ENCODE measurements around the gene TMTC4. TPM values are rescaled to one million over a fixed set of nuclear protein-coding genes. Genes with fewer than 3 reads are reported as not detected.

The TMTC4 gene
- total RNA-seq, 1 experiment from 2014 or later, result 28.1 TPM

- no peaks in the 10 kb centered on the region for H3K4me1 ChIP-seq (ENCODE audit: insufficient read depth, low read length)
Measured at GRCh38 chr13:100637796-100638195, 36.8 kb downstream of the TMTC4 start.

More at GRCh38 chr13:100637796-100638195, 36.8 kb downstream of the TMTC4 start:
- H3K79me1 ChIP-seq (ENCODE audit: insufficient read depth, low read depth, low read length, poor library complexity, severe bottlenecking), result no peaks in the 10 kb centered on the region
- H2BK5ac ChIP-seq (ENCODE audit: insufficient read length, low read length), result no peak overlapping the region
- no peak overlapping the region for H3K4me3 Mint-ChIP-seq
- H3K9ac ChIP-seq (ENCODE audit: extremely low read depth, insufficient read length, low read length), result no peak overlapping the region
- H4K20me1 ChIP-seq (ENCODE audit: control insufficient read depth, insufficient read depth, insufficient read length), result no peaks in the 10 kb centered on the region
- H3K18ac ChIP-seq (ENCODE audit: insufficient read length, low read depth, low read length), result no peak overlapping the region
- no peak overlapping the region for H3K14ac ChIP-seq (ENCODE audit: insufficient read depth, low read length)
- no peak overlapping the region for H3K27ac ChIP-seq (ENCODE audit: insufficient read length, low read depth, low read length)
- no peaks in the 10 kb centered on the region for H3K27me3 ChIP-seq (ENCODE audit: insufficient read depth, low read length)
- no peak overlapping the region for H2AFZ ChIP-seq (ENCODE audit: low read length)
- H4K5ac ChIP-seq (ENCODE audit: insufficient read length, low read depth, low read length), result no peak overlapping the region
- H3K79me2 ChIP-seq (ENCODE audit: insufficient read depth, low read length), result no peaks in the 10 kb centered on the region
- H3K27me3 Mint-ChIP-seq (ENCODE audit: low read depth), result no peaks in the 10 kb centered on the region
- H3K56ac ChIP-seq (ENCODE audit: insufficient read length, low read depth, low read length), result no peak overlapping the region
- H3K9me3 ChIP-seq (ENCODE audit: control insufficient read depth, low read depth, low read length), result no peaks in the 10 kb centered on the region
- H3K4me1 Mint-ChIP-seq, result no peaks in the 10 kb centered on the region
- no peak overlapping the region for H3K4ac ChIP-seq (ENCODE audit: low read depth, low read length)
- H2BK20ac ChIP-seq (ENCODE audit: low read depth, low read length, poor library complexity, severe bottlenecking), result no peak overlapping the region
- H4K91ac ChIP-seq (ENCODE audit: insufficient read length, low read depth, low read length), result no peak overlapping the region
- H2AK5ac ChIP-seq (ENCODE audit: insufficient read length, low read length), result no peak overlapping the region
- no peaks in the 10 kb centered on the region for H3K23me2 ChIP-seq (ENCODE audit: insufficient read length, low read depth, low read length, poor library complexity, severe bottlenecking)
- H3K9me3 Mint-ChIP-seq, result no peaks in the 10 kb centered on the region
- H2BK120ac ChIP-seq (ENCODE audit: low read depth, low read length, poor library complexity, severe bottlenecking), result no peak overlapping the region
- TF ChIP-seq, protein P1, sequence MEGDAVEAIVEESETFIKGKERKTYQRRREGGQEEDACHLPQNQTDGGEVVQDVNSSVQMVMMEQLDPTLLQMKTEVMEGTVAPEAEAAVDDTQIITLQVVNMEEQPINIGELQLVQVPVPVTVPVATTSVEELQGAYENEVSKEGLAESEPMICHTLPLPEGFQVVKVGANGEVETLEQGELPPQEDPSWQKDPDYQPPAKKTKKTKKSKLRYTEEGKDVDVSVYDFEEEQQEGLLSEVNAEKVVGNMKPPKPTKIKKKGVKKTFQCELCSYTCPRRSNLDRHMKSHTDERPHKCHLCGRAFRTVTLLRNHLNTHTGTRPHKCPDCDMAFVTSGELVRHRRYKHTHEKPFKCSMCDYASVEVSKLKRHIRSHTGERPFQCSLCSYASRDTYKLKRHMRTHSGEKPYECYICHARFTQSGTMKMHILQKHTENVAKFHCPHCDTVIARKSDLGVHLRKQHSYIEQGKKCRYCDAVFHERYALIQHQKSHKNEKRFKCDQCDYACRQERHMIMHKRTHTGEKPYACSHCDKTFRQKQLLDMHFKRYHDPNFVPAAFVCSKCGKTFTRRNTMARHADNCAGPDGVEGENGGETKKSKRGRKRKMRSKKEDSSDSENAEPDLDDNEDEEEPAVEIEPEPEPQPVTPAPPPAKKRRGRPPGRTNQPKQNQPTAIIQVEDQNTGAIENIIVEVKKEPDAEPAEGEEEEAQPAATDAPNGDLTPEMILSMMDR (conservative IDR thresholded peaks at IDR 0.05), result no peak
- H3K23ac ChIP-seq (ENCODE audit: insufficient read length, low read depth, low read length), result no peak overlapping the region
- no peak overlapping the region for H3T11ph ChIP-seq (ENCODE audit: low read length)
- peaks cover 45 to 69% (median 58%) of the 10 kb centered on the region in 3 experiments; a peak in 6 of 7 replicates for H3K36me3 Mint-ChIP-seq (ENCODE audit: insufficient read depth in 1 of 3, low read depth in 3 of 3)
- no peak overlapping the region for H4K8ac ChIP-seq (replicated peaks; ENCODE audit: insufficient read length, low read depth, low read length)
- H3K27ac Mint-ChIP-seq, result no peak overlapping the region
- DNase-seq, result no peak
- WGBS (ENCODE audit: extremely low coverage, insufficient read length, low lambda C conversion rate), result no CpG with 5 or more reads among the region's 5 CpGs
- no peak overlapping the region for H2BK12ac ChIP-seq (ENCODE audit: insufficient read length, low read depth, low read length)
- H3K4me2 ChIP-seq (ENCODE audit: insufficient read depth, insufficient read length, low read length), result no peak overlapping the region
- no peak overlapping the region for H2BK15ac ChIP-seq (ENCODE audit: low read depth, low read length)
